Measurements from ENCODE around the gene KHDRBS2. TPM values are rescaled to one million over a fixed set of nuclear protein-coding genes. Genes with fewer than 3 reads are reported as not detected.

KHDRBS2 gene
- total RNA-seq, 1 donor: not detected

- no peaks in the 10 kb centered on the region for H3K9me3 ChIP-seq (ENCODE audit: low read depth, low read length)
- no peak overlapping the region for H2AFZ ChIP-seq (ENCODE audit: low read length)
- no peaks in the 10 kb centered on the region for H3K79me2 ChIP-seq (ENCODE audit: insufficient read depth, low read length)
- TF ChIP-seq, protein P1, sequence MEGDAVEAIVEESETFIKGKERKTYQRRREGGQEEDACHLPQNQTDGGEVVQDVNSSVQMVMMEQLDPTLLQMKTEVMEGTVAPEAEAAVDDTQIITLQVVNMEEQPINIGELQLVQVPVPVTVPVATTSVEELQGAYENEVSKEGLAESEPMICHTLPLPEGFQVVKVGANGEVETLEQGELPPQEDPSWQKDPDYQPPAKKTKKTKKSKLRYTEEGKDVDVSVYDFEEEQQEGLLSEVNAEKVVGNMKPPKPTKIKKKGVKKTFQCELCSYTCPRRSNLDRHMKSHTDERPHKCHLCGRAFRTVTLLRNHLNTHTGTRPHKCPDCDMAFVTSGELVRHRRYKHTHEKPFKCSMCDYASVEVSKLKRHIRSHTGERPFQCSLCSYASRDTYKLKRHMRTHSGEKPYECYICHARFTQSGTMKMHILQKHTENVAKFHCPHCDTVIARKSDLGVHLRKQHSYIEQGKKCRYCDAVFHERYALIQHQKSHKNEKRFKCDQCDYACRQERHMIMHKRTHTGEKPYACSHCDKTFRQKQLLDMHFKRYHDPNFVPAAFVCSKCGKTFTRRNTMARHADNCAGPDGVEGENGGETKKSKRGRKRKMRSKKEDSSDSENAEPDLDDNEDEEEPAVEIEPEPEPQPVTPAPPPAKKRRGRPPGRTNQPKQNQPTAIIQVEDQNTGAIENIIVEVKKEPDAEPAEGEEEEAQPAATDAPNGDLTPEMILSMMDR (IDR thresholded peaks at IDR 0.05; ENCODE audit: extremely low read depth, low read depth, low read length): no peak
- no peaks in the 10 kb centered on the region for H4K20me1 ChIP-seq (ENCODE audit: insufficient read depth, low read length)
- H3K4me2 ChIP-seq (ENCODE audit: insufficient read depth, low read length): no peak overlapping the region
- no peak overlapping the region for H3K27ac ChIP-seq (ENCODE audit: low read depth, low read length)
- DNase-seq (ENCODE audit: insufficient read length, low spot score, missing footprints): no peak
- H3K4me3 ChIP-seq (ENCODE audit: insufficient read depth, low read length): no peak overlapping the region
- no peaks in the 10 kb centered on the region for H3K36me3 ChIP-seq (ENCODE audit: insufficient read depth, low read length)
- H3K4me1 ChIP-seq (ENCODE audit: insufficient read depth, low read length): no peaks in the 10 kb centered on the region
- no peaks in the 10 kb centered on the region for H3K27me3 ChIP-seq (ENCODE audit: insufficient read depth, low read length)
Measured at GRCh38 chr6:61909486-61909885, 376.5 kb downstream of the KHDRBS2 start.

DNA sequence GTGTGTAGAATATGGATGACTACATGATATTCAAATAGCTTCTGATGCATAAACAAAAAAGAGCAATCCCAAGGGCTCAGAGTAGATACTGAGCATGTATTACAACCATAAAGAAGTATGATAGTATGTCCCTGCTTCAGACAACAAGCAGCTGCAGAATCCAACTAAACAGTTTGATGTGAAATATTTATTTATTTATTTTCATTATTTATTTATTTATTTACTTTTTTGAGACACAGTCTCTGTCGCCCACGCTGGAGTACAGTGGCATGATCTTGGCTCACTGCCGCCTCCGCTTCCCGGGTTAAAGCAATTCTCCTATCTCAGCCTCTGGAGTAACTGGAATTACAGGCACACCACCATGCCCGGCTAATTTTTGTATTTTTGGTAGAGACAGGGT, 384.3 kb downstream of the KHDRBS2 start:
- H3K4me2 ChIP-seq (ENCODE audit: insufficient read depth, low read length): no peak overlapping the region
- TF ChIP-seq, protein P1 (IDR thresholded peaks at IDR 0.05; ENCODE audit: extremely low read depth, low read depth, low read length): no peak
- H3K9me3 ChIP-seq (ENCODE audit: low read depth, low read length): peaks cover 7% of the 10 kb centered on the region
- H3K4me1 ChIP-seq (ENCODE audit: insufficient read depth, low read length): no peaks in the 10 kb centered on the region
- no peaks in the 10 kb centered on the region for H4K20me1 ChIP-seq (ENCODE audit: insufficient read depth, low read length)
- no peak overlapping the region for H3K4me3 ChIP-seq (ENCODE audit: insufficient read depth, low read length)
- H3K27me3 ChIP-seq (ENCODE audit: insufficient read depth, low read length): no peaks in the 10 kb centered on the region
- H2AFZ ChIP-seq (ENCODE audit: low read length): no peak overlapping the region
- no peaks in the 10 kb centered on the region for H3K79me2 ChIP-seq (ENCODE audit: insufficient read depth, low read length)
- H3K27ac ChIP-seq (ENCODE audit: low read depth, low read length): no peak overlapping the region
- no peaks in the 10 kb centered on the region for H3K36me3 ChIP-seq (ENCODE audit: insufficient read depth, low read length)
- no peak for DNase-seq (ENCODE audit: insufficient read length, low spot score, missing footprints)

DNA sequence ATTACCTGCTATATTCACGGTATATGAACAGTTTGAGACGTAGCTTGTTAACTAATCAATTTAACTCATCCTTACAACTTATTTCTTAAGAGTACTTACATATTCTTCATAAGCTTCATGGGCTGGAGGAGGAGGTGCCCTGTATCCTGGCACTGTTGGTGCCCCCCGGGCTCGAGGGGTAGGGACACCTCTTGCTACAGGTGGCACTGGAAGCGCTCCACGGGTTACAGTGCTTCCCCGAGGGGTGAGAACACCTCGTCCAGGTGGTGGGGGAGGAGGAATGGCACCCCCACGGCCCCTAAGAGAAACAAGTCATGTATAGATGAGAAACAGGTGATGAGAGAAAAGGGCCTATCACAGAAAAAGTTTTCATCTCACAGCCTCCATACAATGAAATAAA, 391.5 kb downstream of the KHDRBS2 start:
- no peaks in the 10 kb centered on the region for H3K36me3 ChIP-seq (ENCODE audit: insufficient read depth, low read length)
- H3K4me3 ChIP-seq (ENCODE audit: insufficient read depth, low read length): no peak overlapping the region
- no peak overlapping the region for H3K4me2 ChIP-seq (ENCODE audit: insufficient read depth, low read length)
- H3K9me3 ChIP-seq (ENCODE audit: low read depth, low read length): peaks cover 3% of the 10 kb centered on the region
- TF ChIP-seq, protein P1 (IDR thresholded peaks at IDR 0.05; ENCODE audit: extremely low read depth, low read depth, low read length): no peak
- no peaks in the 10 kb centered on the region for H3K4me1 ChIP-seq (ENCODE audit: insufficient read depth, low read length)
- H3K79me2 ChIP-seq (ENCODE audit: insufficient read depth, low read length): no peaks in the 10 kb centered on the region
- H4K20me1 ChIP-seq (ENCODE audit: insufficient read depth, low read length): no peaks in the 10 kb centered on the region
- no peak overlapping the region for H3K27ac ChIP-seq (ENCODE audit: low read depth, low read length)
- no peak for DNase-seq (ENCODE audit: insufficient read length, low spot score, missing footprints)
- H2AFZ ChIP-seq (ENCODE audit: low read length): no peak overlapping the region
- no peaks in the 10 kb centered on the region for H3K27me3 ChIP-seq (ENCODE audit: insufficient read depth, low read length)

GRCh38 chr6:61887423-61887822, 398.6 kb downstream of the KHDRBS2 start:
- TF ChIP-seq, protein P1 (IDR thresholded peaks at IDR 0.05; ENCODE audit: extremely low read depth, low read depth, low read length): no peak
- Histone ChIP-seq H3K4me1 (ENCODE audit: insufficient read depth, low read length) (no peaks in the 10 kb centered on the region), H3K9me3 (ENCODE audit: low read depth, low read length) (no peaks in the 10 kb centered on the region), H3K27ac (ENCODE audit: low read depth, low read length) (no peak overlapping the region), H2AFZ (ENCODE audit: low read length) (no peak overlapping the region), H3K4me3 (ENCODE audit: insufficient read depth, low read length) (no peak overlapping the region), H3K79me2 (ENCODE audit: insufficient read depth, low read length) (no peaks in the 10 kb centered on the region), H4K20me1 (ENCODE audit: insufficient read depth, low read length) (no peaks in the 10 kb centered on the region), H3K36me3 (ENCODE audit: insufficient read depth, low read length) (no peaks in the 10 kb centered on the region), H3K27me3 (ENCODE audit: insufficient read depth, low read length) (no peaks in the 10 kb centered on the region), H3K4me2 (ENCODE audit: insufficient read depth, low read length) (no peak overlapping the region)
- no peak for DNase-seq (ENCODE audit: insufficient read length, low spot score, missing footprints)
